A673 (cell line): Measurements from ENCODE around the gene FDXR.

ENCODE experiments used
- CTCF ChIP-seq: fragments of 300-800, 200-600 bp; sonication (generic); conservative IDR thresholded peaks from 2 replicates; pipeline ENCODE4 v1.5.1; 2017; ENCODE audit warnings: low read depth, mild to moderate bottlenecking, antibody characterized with exemption, low read length, moderate library complexity, mixed read lengths
- EZH2 ChIP-seq: fragments of 200-600 bp; sonication (generic); IDR thresholded peaks from 2 replicates; pipeline ENCODE4 v1.6.1; 2017; ENCODE audit warnings: borderline replicate concordance, low read depth, mild to moderate bottlenecking, mixed read lengths, antibody characterized with exemption, low read length; ENCODE audit not compliant: poor library complexity, severe bottlenecking

GRCh38 chr17:74901353-74902135, 28.8 kb upstream of the FDXR start:
- TF ChIP-seq EZH2 = no peak
- TF ChIP-seq CTCF = no peak
